ENCODE results near the gene TMTC1.

Gene TMTC1

DNA sequence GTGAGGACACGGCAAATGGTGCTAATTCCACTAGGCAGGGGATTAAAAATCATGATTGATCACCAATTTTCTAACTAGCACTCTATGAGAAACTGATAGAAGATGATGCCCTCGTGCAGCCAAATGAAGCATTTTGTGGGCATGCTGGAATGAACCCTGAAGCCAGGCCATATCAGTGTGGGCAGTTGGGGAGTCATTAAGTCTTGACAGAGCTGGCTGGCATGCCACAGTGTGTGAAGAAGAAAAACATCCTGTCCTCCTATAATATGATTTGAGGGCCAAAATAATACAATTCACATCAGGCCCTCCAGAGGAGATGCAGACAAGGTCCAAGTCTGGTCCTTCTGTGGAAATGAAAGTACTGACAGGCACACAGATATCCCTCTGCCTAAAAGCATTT, 107.1 kb downstream of the TMTC1 start:
- H3K4me3 ChIP-seq (ENCODE audit: low read length): no peak overlapping the region
- TF ChIP-seq, protein P1, sequence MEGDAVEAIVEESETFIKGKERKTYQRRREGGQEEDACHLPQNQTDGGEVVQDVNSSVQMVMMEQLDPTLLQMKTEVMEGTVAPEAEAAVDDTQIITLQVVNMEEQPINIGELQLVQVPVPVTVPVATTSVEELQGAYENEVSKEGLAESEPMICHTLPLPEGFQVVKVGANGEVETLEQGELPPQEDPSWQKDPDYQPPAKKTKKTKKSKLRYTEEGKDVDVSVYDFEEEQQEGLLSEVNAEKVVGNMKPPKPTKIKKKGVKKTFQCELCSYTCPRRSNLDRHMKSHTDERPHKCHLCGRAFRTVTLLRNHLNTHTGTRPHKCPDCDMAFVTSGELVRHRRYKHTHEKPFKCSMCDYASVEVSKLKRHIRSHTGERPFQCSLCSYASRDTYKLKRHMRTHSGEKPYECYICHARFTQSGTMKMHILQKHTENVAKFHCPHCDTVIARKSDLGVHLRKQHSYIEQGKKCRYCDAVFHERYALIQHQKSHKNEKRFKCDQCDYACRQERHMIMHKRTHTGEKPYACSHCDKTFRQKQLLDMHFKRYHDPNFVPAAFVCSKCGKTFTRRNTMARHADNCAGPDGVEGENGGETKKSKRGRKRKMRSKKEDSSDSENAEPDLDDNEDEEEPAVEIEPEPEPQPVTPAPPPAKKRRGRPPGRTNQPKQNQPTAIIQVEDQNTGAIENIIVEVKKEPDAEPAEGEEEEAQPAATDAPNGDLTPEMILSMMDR (conservative IDR thresholded peaks at IDR 0.05; ENCODE audit: low read length): no peak
- no peak for DNase-seq (ENCODE audit: low read depth)

- TF ChIP-seq, protein P1 (conservative IDR thresholded peaks at IDR 0.05; ENCODE audit: low read length): no peak
- no peak overlapping the region for H3K4me3 ChIP-seq (ENCODE audit: low read length)
- no peak for DNase-seq (ENCODE audit: low read depth)
These were observed 109.3 kb downstream of the TMTC1 start for GRCh38 chr12:29674463-29674862.

DNA sequence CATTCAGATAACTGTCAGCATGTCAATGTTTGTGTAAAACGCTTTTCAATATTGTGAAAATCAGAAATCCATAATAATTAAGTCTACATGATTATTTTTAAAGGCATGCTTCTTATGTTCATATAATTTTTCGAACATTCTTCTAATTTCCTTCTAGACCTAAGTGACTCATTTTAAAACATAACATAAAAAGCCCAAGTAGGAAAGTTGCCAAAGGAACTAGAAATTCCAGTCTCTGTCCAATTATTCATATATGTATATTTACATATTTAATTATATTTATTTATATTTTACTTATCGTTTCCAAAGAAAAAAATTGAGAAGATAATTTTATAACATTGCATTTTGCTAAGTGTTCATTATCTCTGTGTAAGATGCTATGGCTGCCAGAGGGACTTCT, 110.4 kb downstream of the TMTC1 start:
- no peak overlapping the region for H3K4me3 ChIP-seq (ENCODE audit: low read length)
- no peak for DNase-seq (ENCODE audit: low read depth)
- TF ChIP-seq, protein P1 (conservative IDR thresholded peaks at IDR 0.05; ENCODE audit: low read length): no peak

DNA sequence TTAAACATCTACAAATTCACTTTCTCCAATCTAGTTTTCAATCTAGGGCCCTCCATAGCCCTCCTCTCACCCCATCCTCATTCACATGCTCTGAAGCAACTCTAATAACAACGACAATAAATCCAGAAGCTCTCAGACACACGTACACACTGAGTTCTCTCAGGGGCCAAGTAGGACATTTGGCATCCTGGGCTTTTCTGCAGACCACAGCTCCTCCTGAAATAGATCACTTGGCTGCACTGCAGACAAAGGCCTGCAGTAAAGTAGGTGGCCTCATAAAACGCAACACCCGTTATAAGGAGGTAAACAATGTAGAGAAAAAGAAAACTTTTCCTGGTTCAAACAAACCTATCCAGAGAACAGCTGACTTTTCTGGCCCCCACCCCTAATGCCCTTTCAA, 111.2 kb downstream of the TMTC1 start:
- no peak overlapping the region for H3K4me3 ChIP-seq (ENCODE audit: low read length)
- DNase-seq (ENCODE audit: low read depth): no peak
- TF ChIP-seq, protein P1 (conservative IDR thresholded peaks at IDR 0.05; ENCODE audit: low read length): no peak

- DNase-seq (ENCODE audit: low read depth): no peak
- H3K4me3 ChIP-seq (ENCODE audit: low read length): no peak overlapping the region
- TF ChIP-seq, protein P1 (conservative IDR thresholded peaks at IDR 0.05; ENCODE audit: low read length): no peak
These were observed 112.0 kb downstream of the TMTC1 start for GRCh38 chr12:29671742-29672141.

DNA sequence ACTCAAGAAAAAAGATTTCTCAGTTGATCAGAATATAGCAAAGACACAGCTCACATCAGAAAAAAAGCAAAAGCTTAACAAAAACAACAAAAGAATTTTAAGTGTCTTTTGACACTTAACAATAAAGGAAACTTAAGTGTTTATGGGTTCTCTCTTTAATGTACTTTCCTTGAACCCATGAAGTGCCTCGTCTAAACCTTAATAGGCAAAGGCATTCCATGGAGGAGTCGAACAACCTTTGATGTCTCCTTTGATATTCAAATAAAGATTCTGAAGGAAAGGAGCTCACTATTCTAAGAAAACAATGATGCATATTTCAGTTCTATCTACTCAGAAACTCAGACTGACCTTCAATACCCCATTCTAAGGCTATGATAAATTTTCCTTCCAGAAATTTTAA, 116.7 kb downstream of the TMTC1 start:
- no peak for DNase-seq (ENCODE audit: low read depth)
- H3K4me3 ChIP-seq (ENCODE audit: low read length): no peak overlapping the region
- TF ChIP-seq, protein P1 (conservative IDR thresholded peaks at IDR 0.05; ENCODE audit: low read length): no peak

DNA sequence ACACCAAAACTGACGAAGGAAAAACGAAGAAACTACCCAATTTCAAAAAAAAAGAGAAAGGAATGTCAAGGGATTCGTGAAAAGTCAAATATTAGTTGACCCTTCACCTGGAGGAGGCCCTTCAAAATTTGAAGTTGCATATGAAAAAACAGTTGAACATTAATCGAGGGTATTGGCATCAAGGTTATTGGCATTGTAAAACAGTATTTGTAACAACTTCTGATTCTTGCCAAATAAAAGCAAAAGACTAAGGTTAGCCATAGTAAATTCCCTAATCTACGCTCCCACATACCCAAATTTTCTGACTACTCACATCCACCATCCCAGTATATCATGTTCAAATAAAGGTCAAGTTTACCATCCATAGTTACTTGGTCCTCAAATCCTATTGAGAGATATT, 118.6 kb downstream of the TMTC1 start:
- no peak for DNase-seq (ENCODE audit: low read depth)
- TF ChIP-seq, protein P1 (conservative IDR thresholded peaks at IDR 0.05; ENCODE audit: low read length): no peak
- no peak overlapping the region for H3K4me3 ChIP-seq (ENCODE audit: low read length)

Data from AG10803 (cell line).